WTC11 (cell line): Measurements from ENCODE around the gene RAP1GAP. TPM values are rescaled to one million over a fixed set of nuclear protein-coding genes. Genes with fewer than 3 reads are reported as not detected.
A peak's percentile ranks its signal among the peaks of the same experiment; 100 is the strongest.

ENCODE experiments used
- ATAC-seq: fragments of 200-7000 bp; cut with Tn5 transposase; 2 replicates; pipeline ENCODE4 v1.10.0; 2021; ENCODE audit warnings: mild to moderate bottlenecking, moderate library complexity
- CTCF ChIA-PET: fragments of 300-600 bp; sonication (Branson Sonifier 250); formaldehyde crosslinking; loops from one replicate; lab custom pipeline; 2021; ENCODE audit warnings: antibody characterized with exemption; lab: Charles Lee
- POLR2A ChIA-PET: fragments of 350-600 bp; sonication (Branson Sonifier 250); formaldehyde crosslinking; loops from one replicate; lab custom pipeline; 2021; ENCODE audit warnings: antibody characterized with exemption; lab: Charles Lee
- DNase-seq: peaks from one replicate; pipeline ENCODE4 v3.0.0; 2021; ENCODE audit warnings: low spot score
- H3K27ac Mint-ChIP-seq: 2 replicates; pipeline ENCODE4 v1.8.0; 2021; ENCODE audit warnings: mixed read lengths
- H3K27me3 Mint-ChIP-seq: 2 replicates; pipeline ENCODE4 v1.8.0; 2021; ENCODE audit warnings: low read depth, mild to moderate bottlenecking, moderate library complexity, mixed read lengths
- H3K36me3 Mint-ChIP-seq: 2 replicates; pipeline ENCODE4 v1.8.0; 2021; ENCODE audit warnings: mixed read lengths
- H3K4me1 Mint-ChIP-seq: 2 replicates; pipeline ENCODE4 v1.8.0; 2022; ENCODE audit warnings: mixed read lengths
- H3K4me3 Mint-ChIP-seq: 2 replicates; pipeline ENCODE4 v1.8.0; 2021; ENCODE audit warnings: mild to moderate bottlenecking, moderate library complexity, mixed read lengths
- H3K9me3 Mint-ChIP-seq: 2 replicates; pipeline ENCODE4 v1.8.0; 2021; ENCODE audit warnings: mixed read lengths
- CREM ChIP-seq: sonication (generic); formaldehyde crosslinking; IDR thresholded peaks from 2 replicates; pipeline ENCODE4 v1.8.1; 2022; ENCODE audit warnings: mild to moderate bottlenecking, missing genetic modification reagents, moderate library complexity
- ETV6 ChIP-seq: sonication (generic); formaldehyde crosslinking; IDR thresholded peaks from 2 replicates; pipeline ENCODE4 v1.8.1; 2022; ENCODE audit warnings: mild to moderate bottlenecking, missing genetic modification reagents
- GABPB1 ChIP-seq: sonication (generic); formaldehyde crosslinking; IDR thresholded peaks from 2 replicates; pipeline ENCODE4 v1.8.1; 2023; ENCODE audit warnings: mild to moderate bottlenecking, missing genetic modification reagents
- HMGXB4 ChIP-seq: sonication (generic); formaldehyde crosslinking; IDR thresholded peaks from 2 replicates; pipeline ENCODE4 v1.8.1; 2023; ENCODE audit warnings: mild to moderate bottlenecking, moderate library complexity, missing genetic modification reagents
- total RNA-seq: library from RNA; stranded (reverse); gene quantifications from 3 replicates; pipeline ENCODE4 v1.2.3, GENCODE V29; 2021
- TF ChIP-seq, protein P1 (sequence below): sonication (generic); formaldehyde crosslinking; IDR thresholded peaks from 2 replicates; pipeline ENCODE4 v1.8.1; 2023; ENCODE audit warnings: mild to moderate bottlenecking, missing genetic modification reagents, borderline replicate concordance
- TF ChIP-seq, protein P2 (sequence below): sonication (generic); formaldehyde crosslinking; IDR thresholded peaks from 2 replicates; pipeline ENCODE4 v1.8.1; 2022; ENCODE audit warnings: missing genetic modification reagents, borderline replicate concordance
- TF ChIP-seq, protein P3 (sequence below): sonication (generic); formaldehyde crosslinking; IDR thresholded peaks from 2 replicates; pipeline ENCODE4 v1.8.1; 2023; ENCODE audit warnings: mild to moderate bottlenecking, missing genetic modification reagents

Gene RAP1GAP
- total RNA-seq, 1 experiment from 2014 or later: 7.6 TPM

GRCh38 chr1:21670956-21671902 is 2.1 kb upstream of the RAP1GAP start (continued):
- TF ChIP-seq, protein P1, sequence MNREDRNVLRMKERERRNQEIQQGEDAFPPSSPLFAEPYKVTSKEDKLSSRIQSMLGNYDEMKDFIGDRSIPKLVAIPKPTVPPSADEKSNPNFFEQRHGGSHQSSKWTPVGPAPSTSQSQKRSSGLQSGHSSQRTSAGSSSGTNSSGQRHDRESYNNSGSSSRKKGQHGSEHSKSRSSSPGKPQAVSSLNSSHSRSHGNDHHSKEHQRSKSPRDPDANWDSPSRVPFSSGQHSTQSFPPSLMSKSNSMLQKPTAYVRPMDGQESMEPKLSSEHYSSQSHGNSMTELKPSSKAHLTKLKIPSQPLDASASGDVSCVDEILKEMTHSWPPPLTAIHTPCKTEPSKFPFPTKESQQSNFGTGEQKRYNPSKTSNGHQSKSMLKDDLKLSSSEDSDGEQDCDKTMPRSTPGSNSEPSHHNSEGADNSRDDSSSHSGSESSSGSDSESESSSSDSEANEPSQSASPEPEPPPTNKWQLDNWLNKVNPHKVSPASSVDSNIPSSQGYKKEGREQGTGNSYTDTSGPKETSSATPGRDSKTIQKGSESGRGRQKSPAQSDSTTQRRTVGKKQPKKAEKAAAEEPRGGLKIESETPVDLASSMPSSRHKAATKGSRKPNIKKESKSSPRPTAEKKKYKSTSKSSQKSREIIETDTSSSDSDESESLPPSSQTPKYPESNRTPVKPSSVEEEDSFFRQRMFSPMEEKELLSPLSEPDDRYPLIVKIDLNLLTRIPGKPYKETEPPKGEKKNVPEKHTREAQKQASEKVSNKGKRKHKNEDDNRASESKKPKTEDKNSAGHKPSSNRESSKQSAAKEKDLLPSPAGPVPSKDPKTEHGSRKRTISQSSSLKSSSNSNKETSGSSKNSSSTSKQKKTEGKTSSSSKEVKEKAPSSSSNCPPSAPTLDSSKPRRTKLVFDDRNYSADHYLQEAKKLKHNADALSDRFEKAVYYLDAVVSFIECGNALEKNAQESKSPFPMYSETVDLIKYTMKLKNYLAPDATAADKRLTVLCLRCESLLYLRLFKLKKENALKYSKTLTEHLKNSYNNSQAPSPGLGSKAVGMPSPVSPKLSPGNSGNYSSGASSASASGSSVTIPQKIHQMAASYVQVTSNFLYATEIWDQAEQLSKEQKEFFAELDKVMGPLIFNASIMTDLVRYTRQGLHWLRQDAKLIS (CRISPR knock-in tag): no peak
- TF ChIP-seq, protein P2, sequence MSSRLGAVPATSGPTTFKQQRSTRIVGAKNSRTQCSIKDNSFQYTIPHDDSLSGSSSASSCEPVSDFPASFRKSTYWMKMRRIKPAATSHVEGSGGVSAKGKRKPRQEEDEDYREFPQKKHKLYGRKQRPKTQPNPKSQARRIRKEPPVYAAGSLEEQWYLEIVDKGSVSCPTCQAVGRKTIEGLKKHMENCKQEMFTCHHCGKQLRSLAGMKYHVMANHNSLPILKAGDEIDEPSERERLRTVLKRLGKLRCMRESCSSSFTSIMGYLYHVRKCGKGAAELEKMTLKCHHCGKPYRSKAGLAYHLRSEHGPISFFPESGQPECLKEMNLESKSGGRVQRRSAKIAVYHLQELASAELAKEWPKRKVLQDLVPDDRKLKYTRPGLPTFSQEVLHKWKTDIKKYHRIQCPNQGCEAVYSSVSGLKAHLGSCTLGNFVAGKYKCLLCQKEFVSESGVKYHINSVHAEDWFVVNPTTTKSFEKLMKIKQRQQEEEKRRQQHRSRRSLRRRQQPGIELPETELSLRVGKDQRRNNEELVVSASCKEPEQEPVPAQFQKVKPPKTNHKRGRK (CRISPR knock-in tag): no peak
- TF ChIP-seq, all 79 proteins: peak for 0

GRCh38 chr1:21670059-21670881 is 1.1 kb upstream of the RAP1GAP start:
- H3K4me1 Mint-ChIP-seq: peaks cover 23% of the 10 kb centered on the region
- 0 out of 2 replicates have a peak, but pooled peaks have one; percentile 21 for TF ChIP-seq GABPB1 (CRISPR knock-in tag)
- TF ChIP-seq ETV6 (CRISPR knock-in tag): no peak
- no peaks in the 10 kb centered on the region for H3K9me3 Mint-ChIP-seq
- ChIA-PET POLR2A (interaction anchor here (0.7 to 1.6 kb wide), 2 partner anchors 11 to 355 kb away, joined by 3 to 4 read pairs; no protein-coding TSS in a partner anchor), CTCF (interaction anchor here (0.5 to 1.3 kb wide), 3 partner anchors 52 to 372 kb away, joined by 3 read pairs; no protein-coding TSS in a partner anchor)
- ATAC-seq: no peak
- peak overlapping the region; percentile 67 for H3K4me3 Mint-ChIP-seq
- no peak for DNase-seq
- H3K27me3 Mint-ChIP-seq: peaks cover 20% of the 10 kb centered on the region
- H3K36me3 Mint-ChIP-seq: no peaks in the 10 kb centered on the region
- no peak overlapping the region for H3K27ac Mint-ChIP-seq

- ChIA-PET CTCF (interaction anchor here (1.3 to 1.5 kb wide), 2 partner anchors 13 to 51 kb away, joined by 3 to 11 read pairs; no protein-coding TSS in a partner anchor), POLR2A (interaction anchor here (1.6 kb wide), 1 partner anchor 357 kb away, joined by 3 read pairs; no protein-coding TSS in a partner anchor)
- Mint-ChIP-seq H3K36me3 (no peaks in the 10 kb centered on the region), H3K27ac (no peak overlapping the region), H3K9me3 (no peaks in the 10 kb centered on the region), H3K27me3 (peaks cover 20% of the 10 kb centered on the region), H3K4me3 (peak overlapping the region; percentile 61), H3K4me1 (peaks cover 30% of the 10 kb centered on the region)
- DNase-seq: no peak
- TF ChIP-seq CREM (CRISPR knock-in tag): no peak
- TF ChIP-seq, protein P2 (CRISPR knock-in tag): no peak
- TF ChIP-seq HMGXB4 (CRISPR knock-in tag): peak; percentile 38; the same call in 1 of the 2 replicates
- TF ChIP-seq, protein P3, sequence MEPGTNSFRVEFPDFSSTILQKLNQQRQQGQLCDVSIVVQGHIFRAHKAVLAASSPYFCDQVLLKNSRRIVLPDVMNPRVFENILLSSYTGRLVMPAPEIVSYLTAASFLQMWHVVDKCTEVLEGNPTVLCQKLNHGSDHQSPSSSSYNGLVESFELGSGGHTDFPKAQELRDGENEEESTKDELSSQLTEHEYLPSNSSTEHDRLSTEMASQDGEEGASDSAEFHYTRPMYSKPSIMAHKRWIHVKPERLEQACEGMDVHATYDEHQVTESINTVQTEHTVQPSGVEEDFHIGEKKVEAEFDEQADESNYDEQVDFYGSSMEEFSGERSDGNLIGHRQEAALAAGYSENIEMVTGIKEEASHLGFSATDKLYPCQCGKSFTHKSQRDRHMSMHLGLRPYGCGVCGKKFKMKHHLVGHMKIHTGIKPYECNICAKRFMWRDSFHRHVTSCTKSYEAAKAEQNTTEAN (CRISPR knock-in tag): no peak
- ATAC-seq: peak; percentile 4; the same call in 1 of the 2 replicates
Observed at GRCh38 chr1:21668951-21669257, 253 bp downstream of the RAP1GAP start.
